Parathyroid adenoma (tissue), 2 donors: Measurements from ENCODE around the gene OR5AL1.

Experiments
- H2AFZ ChIP-seq: fragments of 300-600 bp; sonication (generic); one replicate; pipeline ENCODE4 v1.7.0; 2017; ENCODE audit warnings: antibody characterized with exemption, mild to moderate bottlenecking
- H3K27ac ChIP-seq: fragments of 300-600 bp; sonication (generic); one replicate; pipeline ENCODE4 v1.7.0; 2017
- H3K27me3 ChIP-seq: fragments of 300-600 bp; sonication (generic); one replicate; pipeline ENCODE4 v1.7.0; 2017; ENCODE audit warnings: low read length; ENCODE audit not compliant: control insufficient read depth, insufficient read depth
- H3K36me3 ChIP-seq: fragments of 300-600 bp; sonication (generic); one replicate; pipeline ENCODE4 v1.7.0; 2017; ENCODE audit warnings: low read length; ENCODE audit not compliant: control insufficient read depth, insufficient read depth
- H3K4me1 ChIP-seq: fragments of 300-600 bp; sonication (generic); one replicate; pipeline ENCODE4 v1.7.0; 2017; ENCODE audit warnings: control low read depth
- H3K4me2 ChIP-seq: fragments of 300-600 bp; sonication (generic); one replicate; pipeline ENCODE4 v1.7.0; 2017; ENCODE audit warnings: low read length
- H3K4me3 ChIP-seq: fragments of 300-600 bp; sonication (generic); one replicate; pipeline ENCODE4 v1.7.0; 2017; ENCODE audit warnings: low read depth, low read length
- H3K79me2 ChIP-seq: fragments of 300-600 bp; sonication (generic); one replicate; pipeline ENCODE4 v1.7.0; 2017; ENCODE audit warnings: control low read depth
- H3K9ac ChIP-seq: fragments of 300-600 bp; sonication (generic); one replicate; pipeline ENCODE4 v1.7.0; 2017; ENCODE audit warnings: mild to moderate bottlenecking
- H3K9me3 ChIP-seq: fragments of 300-600 bp; sonication (generic); one replicate; pipeline ENCODE4 v1.7.0; 2017; ENCODE audit warnings: low read length; ENCODE audit not compliant: control insufficient read depth
- CTCF ChIP-seq: fragments of 300-600 bp; sonication (generic); IDR thresholded peaks from one replicate; pipeline ENCODE4 v1.7.0; 2017; ENCODE audit warnings: antibody characterized with exemption, mild to moderate bottlenecking
- donor health status: primary hyperparathyroidism.

Gene OR5AL1

DNA sequence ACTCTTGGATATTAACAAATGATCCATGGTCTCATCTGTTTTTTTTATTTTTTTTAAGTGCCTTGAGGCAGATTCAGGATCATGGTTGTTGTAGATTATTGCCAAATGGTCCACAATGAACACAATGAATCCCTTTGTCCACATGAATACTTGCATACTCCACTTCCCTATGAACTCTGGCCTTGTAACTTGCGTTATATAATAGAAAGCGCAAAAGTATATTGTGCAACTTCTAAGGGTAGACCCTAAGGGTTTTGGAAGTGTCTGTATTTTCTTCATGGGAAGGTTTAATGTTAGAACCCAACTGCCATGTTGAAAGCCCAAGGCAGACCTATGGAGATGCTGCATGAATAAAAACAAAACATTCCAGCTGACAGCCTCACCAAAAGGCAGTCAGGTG is 8.1 kb upstream of the OR5AL1 start:
- H3K27me3 ChIP-seq, result no peaks in the 10 kb centered on the region
- no peaks in the 10 kb centered on the region for H3K4me1 ChIP-seq
- H2AFZ ChIP-seq, result no peak overlapping the region
- no peak overlapping the region for H3K4me3 ChIP-seq
- H3K36me3 ChIP-seq, result no peaks in the 10 kb centered on the region
- no peaks in the 10 kb centered on the region for H3K9me3 ChIP-seq
- no peaks in the 10 kb centered on the region for H3K79me2 ChIP-seq
- H3K9ac ChIP-seq, result no peak overlapping the region
- H3K27ac ChIP-seq, result no peak overlapping the region
- H3K4me2 ChIP-seq, result no peak overlapping the region
- no peak for TF ChIP-seq CTCF

DNA sequence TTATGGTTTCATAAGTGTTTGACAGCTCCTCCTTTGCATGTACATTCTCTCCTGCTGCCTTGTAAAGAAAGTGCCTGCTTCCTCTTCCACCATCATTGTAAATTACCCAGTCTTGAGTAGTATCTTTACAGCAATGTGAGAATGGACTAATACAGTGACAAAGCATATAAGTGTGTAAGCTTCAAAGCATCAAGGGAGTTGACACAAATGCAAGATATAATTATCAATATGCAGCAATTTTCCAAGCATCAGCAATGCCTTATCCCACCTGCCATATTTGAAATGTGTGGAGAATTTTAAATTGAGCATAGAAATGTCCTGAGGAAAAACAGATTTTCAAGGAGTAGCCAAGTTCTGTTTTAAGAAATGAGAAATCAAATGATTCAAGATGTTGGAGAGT is 1.7 kb upstream of the OR5AL1 start:
- TF ChIP-seq CTCF, result no peak
- no peaks in the 10 kb centered on the region for H3K27me3 ChIP-seq
- H3K79me2 ChIP-seq, result no peaks in the 10 kb centered on the region
- no peaks in the 10 kb centered on the region for H3K9me3 ChIP-seq
- no peak overlapping the region for H2AFZ ChIP-seq
- H3K27ac ChIP-seq, result no peak overlapping the region
- H3K36me3 ChIP-seq, result no peaks in the 10 kb centered on the region
- no peak overlapping the region for H3K9ac ChIP-seq
- H3K4me2 ChIP-seq, result no peak overlapping the region
- H3K4me3 ChIP-seq, result no peak overlapping the region
- no peaks in the 10 kb centered on the region for H3K4me1 ChIP-seq

DNA sequence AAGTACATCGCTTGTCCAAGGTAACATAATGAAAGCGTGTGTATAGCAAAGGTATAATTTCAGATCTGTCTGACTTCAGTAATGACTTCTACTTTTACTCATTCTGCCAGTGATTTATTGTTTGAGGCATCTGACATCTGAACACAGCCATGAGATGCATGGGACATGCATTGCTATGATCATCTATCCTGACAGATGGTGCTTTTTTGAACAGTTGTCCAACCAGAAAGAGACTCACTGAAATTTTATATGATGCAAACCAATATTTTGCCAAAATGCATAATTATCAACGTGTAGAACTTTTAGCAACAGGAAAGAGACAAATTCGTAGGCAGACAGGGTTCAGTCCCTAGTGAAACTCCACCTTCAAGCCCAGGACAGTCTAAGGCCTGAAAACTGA is 41.0 kb downstream of the OR5AL1 start:
- H3K27ac ChIP-seq, result no peak overlapping the region
- H3K9ac ChIP-seq, result no peak overlapping the region
- no peak overlapping the region for H3K4me3 ChIP-seq
- no peak overlapping the region for H2AFZ ChIP-seq
- no peak for TF ChIP-seq CTCF
- H3K4me1 ChIP-seq, result no peaks in the 10 kb centered on the region
- H3K9me3 ChIP-seq, result no peaks in the 10 kb centered on the region
- no peak overlapping the region for H3K4me2 ChIP-seq
- no peaks in the 10 kb centered on the region for H3K36me3 ChIP-seq
- no peaks in the 10 kb centered on the region for H3K79me2 ChIP-seq
- H3K27me3 ChIP-seq, result no peaks in the 10 kb centered on the region

DNA sequence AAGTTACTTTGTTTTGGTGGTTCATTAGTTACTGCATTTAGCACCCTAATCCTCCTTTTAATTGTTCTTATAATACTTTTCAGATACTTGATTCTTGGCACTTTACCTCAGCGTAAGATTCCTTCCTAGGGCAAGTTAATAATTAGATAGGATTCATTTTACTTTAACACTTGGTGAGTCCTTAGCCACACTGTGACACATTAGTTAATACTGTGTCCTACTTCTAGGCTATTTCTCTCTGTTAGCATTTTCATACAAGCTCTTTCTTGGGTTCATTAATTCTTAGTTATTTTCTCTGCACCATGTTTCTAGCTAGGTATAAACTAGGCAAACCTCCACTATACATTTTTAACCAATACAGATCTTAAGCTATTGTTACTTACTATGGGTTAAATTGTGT is 44.6 kb downstream of the OR5AL1 start:
- no peaks in the 10 kb centered on the region for H3K79me2 ChIP-seq
- no peak overlapping the region for H3K27ac ChIP-seq
- H3K9me3 ChIP-seq, result no peaks in the 10 kb centered on the region
- H2AFZ ChIP-seq, result no peak overlapping the region
- H3K27me3 ChIP-seq, result no peaks in the 10 kb centered on the region
- H3K4me1 ChIP-seq, result no peaks in the 10 kb centered on the region
- no peaks in the 10 kb centered on the region for H3K36me3 ChIP-seq
- no peak overlapping the region for H3K9ac ChIP-seq
- no peak overlapping the region for H3K4me2 ChIP-seq
- H3K4me3 ChIP-seq, result no peak overlapping the region
- TF ChIP-seq CTCF, result no peak
